Endometrium (tissue), 2 donors: ENCODE data around the gene ABHD12.

Source experiments
- FAIRE-seq: peaks from 2 replicates; lab custom pipeline; 2012; peaks lifted over from hg19 to GRCh38; lab: Jason Lieb, UNC
- donor health status: control.
- donor health status: control.

ABHD12 gene

GRCh38 chr20:25257130-25257529 lies 133.5 kb downstream of the ABHD12 start:
- no peak for FAIRE-seq

- no peak for FAIRE-seq
Observed at GRCh38 chr20:25256226-25256859, 134.3 kb downstream of the ABHD12 start.

GRCh38 chr20:25254986-25255680 lies 135.5 kb downstream of the ABHD12 start:
- FAIRE-seq = no peak

- FAIRE-seq = no peak
Observed at GRCh38 chr20:25254571-25254970, 136.1 kb downstream of the ABHD12 start.

- peak; percentile 72 for FAIRE-seq
Observed at GRCh38 chr20:25253606-25254275, 136.9 kb downstream of the ABHD12 start.

GRCh38 chr20:25252686-25253421 lies 137.8 kb downstream of the ABHD12 start:
- no peak for FAIRE-seq

- no peak for FAIRE-seq
Observed at GRCh38 chr20:25252230-25252651, 138.4 kb downstream of the ABHD12 start.

- FAIRE-seq = no peak
Observed at GRCh38 chr20:25251558-25251957, 139.1 kb downstream of the ABHD12 start.

GRCh38 chr20:25251019-25251418 lies 139.6 kb downstream of the ABHD12 start:
- no peak for FAIRE-seq

- FAIRE-seq = no peak
Observed at GRCh38 chr20:25250508-25250907, 140.1 kb downstream of the ABHD12 start.
